SK-N-SH treated with all-trans-retinoic acid at 6 μM for 48 hours (cell line): ENCODE measurements around the gene ERG.

Source experiments
- ATAC-seq: fragments of 200-7000 bp; cut with Tn5 transposase; 3 replicates; pipeline ENCODE4 v1.9.1; 2020; ENCODE audit warnings: mild to moderate bottlenecking, moderate library complexity
- ARNTL ChIP-seq: fragments of 450-650 bp; formaldehyde crosslinking; IDR thresholded peaks from 2 replicates; pipeline ENCODE4 v1.5.0; 2020; ENCODE audit warnings: low read depth, mild to moderate bottlenecking, moderate library complexity, borderline replicate concordance
- BACH2 ChIP-seq: fragments of 250-450 bp; sonication (Bioruptor Pico); IDR thresholded peaks from 2 replicates; pipeline ENCODE4 v1.9.0; 2021; ENCODE audit warnings: mild to moderate bottlenecking, borderline replicate concordance
- CSDC2 ChIP-seq: fragments of 250-450 bp; sonication (Bioruptor Pico); IDR thresholded peaks from 2 replicates; pipeline ENCODE4 v1.5.0; 2020; ENCODE audit warnings: mild to moderate bottlenecking, moderate library complexity
- ESRRG ChIP-seq: fragments of 250-450 bp; sonication (Bioruptor Pico); IDR thresholded peaks from 2 replicates; pipeline ENCODE4 v1.6.1; 2021; ENCODE audit warnings: mild to moderate bottlenecking
- OSR1 ChIP-seq: fragments of 250-450 bp; sonication (Bioruptor Pico); IDR thresholded peaks from 2 replicates; pipeline ENCODE4 v1.8.0; 2022; ENCODE audit warnings: moderate library complexity, mild to moderate bottlenecking, inconsistent platforms
- POU6F1 ChIP-seq: fragments of 250-450 bp; sonication (Bioruptor Pico); IDR thresholded peaks from 2 replicates; pipeline ENCODE4 v1.8.0; 2021; ENCODE audit warnings: low read depth, mild to moderate bottlenecking, moderate library complexity, borderline replicate concordance
- PPARA ChIP-seq: fragments of 250-450 bp; sonication (Bioruptor Pico); IDR thresholded peaks from 2 replicates; pipeline ENCODE4 v1.5.0; 2020; ENCODE audit warnings: mild to moderate bottlenecking, borderline replicate concordance
- SNAI2 ChIP-seq: fragments of 250-450 bp; sonication (Bioruptor Pico); IDR thresholded peaks from 2 replicates; pipeline ENCODE4 v1.5.0; 2020; ENCODE audit warnings: mild to moderate bottlenecking, moderate library complexity
- TCF4 ChIP-seq: fragments of 250-450 bp; sonication (Bioruptor Pico); IDR thresholded peaks from 2 replicates; pipeline ENCODE4 v1.8.0; 2021; ENCODE audit warnings: mild to moderate bottlenecking, moderate library complexity, borderline replicate concordance
- TOX ChIP-seq: fragments of 250-450 bp; sonication (Bioruptor Pico); IDR thresholded peaks from 2 replicates; pipeline ENCODE4 v1.8.0; 2021; ENCODE audit warnings: mild to moderate bottlenecking, moderate library complexity, borderline replicate concordance
- ZNF565 ChIP-seq: fragments of 450-650 bp; formaldehyde crosslinking; conservative IDR thresholded peaks from 2 replicates; pipeline ENCODE4 v1.5.0; 2020; ENCODE audit warnings: low read depth, mild to moderate bottlenecking, moderate library complexity
- ZNF70 ChIP-seq: fragments of 450-650 bp; formaldehyde crosslinking; IDR thresholded peaks from 2 replicates; pipeline ENCODE4 v1.5.0; 2020; ENCODE audit warnings: mild to moderate bottlenecking, moderate library complexity
- ZNF8 ChIP-seq: fragments of 450-650 bp; formaldehyde crosslinking; IDR thresholded peaks from 2 replicates; pipeline ENCODE4 v1.5.0; 2020; ENCODE audit warnings: mild to moderate bottlenecking, moderate library complexity
- TF ChIP-seq, protein P1 (sequence below): fragments of 250-450 bp; sonication (Bioruptor Pico); IDR thresholded peaks from 2 replicates; pipeline ENCODE4 v1.5.1; 2020; ENCODE audit warnings: low read depth, mild to moderate bottlenecking, moderate library complexity
- TF ChIP-seq, protein P2 (sequence below): fragments of 250-450 bp; sonication (Bioruptor Pico); IDR thresholded peaks from 2 replicates; pipeline ENCODE4 v1.5.0; 2020; ENCODE audit warnings: mild to moderate bottlenecking, moderate library complexity
- TF ChIP-seq, protein P3 (sequence below): fragments of 250-450 bp; sonication (Bioruptor Pico); IDR thresholded peaks from 2 replicates; pipeline ENCODE4 v1.8.0; 2020; ENCODE audit warnings: mild to moderate bottlenecking, moderate library complexity, borderline replicate concordance

The ERG gene

DNA sequence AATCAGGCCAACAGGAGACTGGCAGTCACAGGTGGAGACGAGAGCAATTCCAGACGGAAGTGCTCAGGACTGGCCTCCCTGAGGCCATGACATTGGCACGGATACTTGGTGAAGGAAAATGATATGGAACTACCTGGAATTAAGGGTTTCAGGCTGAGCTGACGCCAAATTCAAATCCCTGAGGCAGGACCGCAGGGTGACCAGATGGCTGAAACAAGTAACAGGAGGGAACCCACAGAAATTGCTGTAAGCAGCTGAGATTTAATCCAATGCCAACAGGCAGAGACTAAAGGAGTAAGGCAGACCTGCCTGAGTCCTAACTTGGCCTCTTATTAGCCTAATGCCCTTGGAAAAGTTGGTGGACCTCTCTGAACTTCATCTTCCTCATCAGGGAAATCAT, 76.2 kb downstream of the ERG start:
- TF ChIP-seq, protein P1, sequence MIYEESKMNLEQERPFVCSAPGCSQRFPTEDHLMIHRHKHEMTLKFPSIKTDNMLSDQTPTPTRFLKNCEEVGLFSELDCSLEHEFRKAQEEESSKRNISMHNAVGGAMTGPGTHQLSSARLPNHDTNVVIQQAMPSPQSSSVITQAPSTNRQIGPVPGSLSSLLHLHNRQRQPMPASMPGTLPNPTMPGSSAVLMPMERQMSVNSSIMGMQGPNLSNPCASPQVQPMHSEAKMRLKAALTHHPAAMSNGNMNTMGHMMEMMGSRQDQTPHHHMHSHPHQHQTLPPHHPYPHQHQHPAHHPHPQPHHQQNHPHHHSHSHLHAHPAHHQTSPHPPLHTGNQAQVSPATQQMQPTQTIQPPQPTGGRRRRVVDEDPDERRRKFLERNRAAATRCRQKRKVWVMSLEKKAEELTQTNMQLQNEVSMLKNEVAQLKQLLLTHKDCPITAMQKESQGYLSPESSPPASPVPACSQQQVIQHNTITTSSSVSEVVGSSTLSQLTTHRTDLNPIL, result no peak
- TF ChIP-seq, protein P2, sequence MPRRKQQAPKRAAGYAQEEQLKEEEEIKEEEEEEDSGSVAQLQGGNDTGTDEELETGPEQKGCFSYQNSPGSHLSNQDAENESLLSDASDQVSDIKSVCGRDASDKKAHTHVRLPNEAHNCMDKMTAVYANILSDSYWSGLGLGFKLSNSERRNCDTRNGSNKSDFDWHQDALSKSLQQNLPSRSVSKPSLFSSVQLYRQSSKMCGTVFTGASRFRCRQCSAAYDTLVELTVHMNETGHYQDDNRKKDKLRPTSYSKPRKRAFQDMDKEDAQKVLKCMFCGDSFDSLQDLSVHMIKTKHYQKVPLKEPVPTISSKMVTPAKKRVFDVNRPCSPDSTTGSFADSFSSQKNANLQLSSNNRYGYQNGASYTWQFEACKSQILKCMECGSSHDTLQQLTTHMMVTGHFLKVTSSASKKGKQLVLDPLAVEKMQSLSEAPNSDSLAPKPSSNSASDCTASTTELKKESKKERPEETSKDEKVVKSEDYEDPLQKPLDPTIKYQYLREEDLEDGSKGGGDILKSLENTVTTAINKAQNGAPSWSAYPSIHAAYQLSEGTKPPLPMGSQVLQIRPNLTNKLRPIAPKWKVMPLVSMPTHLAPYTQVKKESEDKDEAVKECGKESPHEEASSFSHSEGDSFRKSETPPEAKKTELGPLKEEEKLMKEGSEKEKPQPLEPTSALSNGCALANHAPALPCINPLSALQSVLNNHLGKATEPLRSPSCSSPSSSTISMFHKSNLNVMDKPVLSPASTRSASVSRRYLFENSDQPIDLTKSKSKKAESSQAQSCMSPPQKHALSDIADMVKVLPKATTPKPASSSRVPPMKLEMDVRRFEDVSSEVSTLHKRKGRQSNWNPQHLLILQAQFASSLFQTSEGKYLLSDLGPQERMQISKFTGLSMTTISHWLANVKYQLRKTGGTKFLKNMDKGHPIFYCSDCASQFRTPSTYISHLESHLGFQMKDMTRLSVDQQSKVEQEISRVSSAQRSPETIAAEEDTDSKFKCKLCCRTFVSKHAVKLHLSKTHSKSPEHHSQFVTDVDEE, result no peak
- TF ChIP-seq PPARA (CRISPR knock-in tag) (no peak), ZNF8 (CRISPR knock-in tag) (no peak), ESRRG (CRISPR knock-in tag) (no peak), OSR1 (CRISPR knock-in tag) (no peak), ZNF70 (CRISPR knock-in tag) (no peak), BACH2 (CRISPR knock-in tag) (no peak)
- TF ChIP-seq, protein P3, sequence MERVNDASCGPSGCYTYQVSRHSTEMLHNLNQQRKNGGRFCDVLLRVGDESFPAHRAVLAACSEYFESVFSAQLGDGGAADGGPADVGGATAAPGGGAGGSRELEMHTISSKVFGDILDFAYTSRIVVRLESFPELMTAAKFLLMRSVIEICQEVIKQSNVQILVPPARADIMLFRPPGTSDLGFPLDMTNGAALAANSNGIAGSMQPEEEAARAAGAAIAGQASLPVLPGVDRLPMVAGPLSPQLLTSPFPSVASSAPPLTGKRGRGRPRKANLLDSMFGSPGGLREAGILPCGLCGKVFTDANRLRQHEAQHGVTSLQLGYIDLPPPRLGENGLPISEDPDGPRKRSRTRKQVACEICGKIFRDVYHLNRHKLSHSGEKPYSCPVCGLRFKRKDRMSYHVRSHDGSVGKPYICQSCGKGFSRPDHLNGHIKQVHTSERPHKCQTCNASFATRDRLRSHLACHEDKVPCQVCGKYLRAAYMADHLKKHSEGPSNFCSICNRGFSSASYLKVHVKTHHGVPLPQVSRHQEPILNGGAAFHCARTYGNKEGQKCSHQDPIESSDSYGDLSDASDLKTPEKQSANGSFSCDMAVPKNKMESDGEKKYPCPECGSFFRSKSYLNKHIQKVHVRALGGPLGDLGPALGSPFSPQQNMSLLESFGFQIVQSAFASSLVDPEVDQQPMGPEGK (CRISPR knock-in tag), result no peak
- no peak for ATAC-seq

- TF ChIP-seq, protein P1, result no peak
- TF ChIP-seq CSDC2, result no peak
- no peak for TF ChIP-seq POU6F1 (CRISPR knock-in tag)
- no peak for TF ChIP-seq ZNF8 (CRISPR knock-in tag)
- TF ChIP-seq ZNF565, result no peak
- TF ChIP-seq, protein P3 (CRISPR knock-in tag), result no peak
- no peak for TF ChIP-seq TCF4
- TF ChIP-seq ARNTL (CRISPR knock-in tag), result no peak
- TF ChIP-seq ESRRG (CRISPR knock-in tag), result no peak
- TF ChIP-seq TOX (CRISPR knock-in tag), result no peak
- no peak for TF ChIP-seq SNAI2 (CRISPR knock-in tag)
- TF ChIP-seq ZNF70 (CRISPR knock-in tag), result no peak
- TF ChIP-seq, protein P2, result no peak
- ATAC-seq, result no peak
Measured at GRCh38 chr21:38420140-38420539, 78.1 kb downstream of the ERG start.
